Calu3 (cell line): Measurements from ENCODE around the gene PCMTD2. TPM values are rescaled to one million over a fixed set of nuclear protein-coding genes. Genes with fewer than 3 reads are reported as not detected.

ENCODE experiments used
- BruUV-seq: library from RNA; stranded (reverse); fragments of 400-500 nt; replicated peaks from 2 replicates; lab custom pipeline; 2021; lab: Mats Ljungman, UMichigan
- CTCF ChIA-PET: fragments of 300-600 bp; sonication (Branson Sonifier 250); formaldehyde crosslinking; loops from one replicate; lab custom pipeline; 2022; ENCODE audit warnings: antibody characterized with exemption; lab: Charles Lee
- DNase-seq: peaks from one replicate; pipeline ENCODE4 v3.0.0; 2022
- H3K27ac Mint-ChIP-seq: one replicate; pipeline ENCODE4 v1.8.0; 2022; ENCODE audit warnings: mixed read lengths; ENCODE audit not compliant: unreplicated experiment
- H3K27me3 Mint-ChIP-seq: one replicate; pipeline ENCODE4 v1.8.0; 2022; ENCODE audit warnings: mixed read lengths; ENCODE audit not compliant: unreplicated experiment
- H3K36me3 Mint-ChIP-seq: one replicate; pipeline ENCODE4 v1.8.0; 2022; ENCODE audit warnings: mild to moderate bottlenecking, moderate library complexity, mixed read lengths; ENCODE audit not compliant: insufficient read depth, unreplicated experiment
- H3K4me1 Mint-ChIP-seq: one replicate; pipeline ENCODE4 v1.8.0; 2022; ENCODE audit warnings: mild to moderate bottlenecking, low read depth, mixed read lengths; ENCODE audit not compliant: unreplicated experiment
- H3K4me3 Mint-ChIP-seq: one replicate; pipeline ENCODE4 v1.8.0; 2022; ENCODE audit warnings: mild to moderate bottlenecking, low read depth, moderate library complexity, mixed read lengths; ENCODE audit not compliant: unreplicated experiment
- H3K9me3 Mint-ChIP-seq: one replicate; pipeline ENCODE4 v1.8.0; 2022; ENCODE audit warnings: low read depth, mixed read lengths; ENCODE audit not compliant: unreplicated experiment
- intact Hi-C: fragments of 100-400 bp; cut with micrococcal nuclease; formaldehyde crosslinking; loops from one replicate; pipeline ENCODE4 v1.10.0; 2022; ENCODE audit not compliant: unreplicated experiment
- total RNA-seq: library from RNA; stranded (reverse); gene quantifications from 2 replicates; pipeline ENCODE4 v1.2.3, GENCODE V29; 2022
- TF ChIP-seq, protein P1 (sequence below): fragments of 200-600 bp; IDR thresholded peaks from one replicate; pipeline ENCODE4 v1.8.0; 2022; ENCODE audit warnings: antibody characterized with exemption; ENCODE audit not compliant: unreplicated experiment

PCMTD2 gene
- total RNA-seq, 1 experiment from 2014 or later, result 62.2 TPM

DNA sequence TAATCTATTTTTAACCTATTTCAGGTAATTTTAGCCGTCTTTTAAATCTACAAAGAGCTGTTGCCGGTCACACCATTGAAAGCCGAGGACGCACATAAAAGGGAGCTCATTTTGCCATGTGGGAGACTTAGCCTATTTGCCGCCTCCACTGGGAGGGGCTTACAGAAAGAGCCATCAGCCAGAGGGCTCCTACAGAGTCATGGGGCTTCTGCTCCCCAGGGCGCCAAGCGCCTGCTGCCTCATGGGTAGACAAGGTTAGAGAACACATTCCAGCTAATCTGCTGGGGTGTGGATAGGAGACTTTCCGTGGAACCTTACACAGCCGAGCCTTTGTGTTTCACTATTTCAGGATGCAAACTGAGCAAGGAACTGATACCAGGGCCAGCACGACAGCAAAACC, 12.6 kb downstream of the PCMTD2 start:
- DNase-seq, result no peak
- Mint-ChIP-seq H3K36me3 (peaks cover 8% of the 10 kb centered on the region), H3K9me3 (peaks cover 10% of the 10 kb centered on the region), H3K27me3 (no peaks in the 10 kb centered on the region), H3K4me1 (no peaks in the 10 kb centered on the region), H3K27ac (no peak overlapping the region), H3K4me3 (no peak overlapping the region)
- intact Hi-C loops, result no loop called here
- TF ChIP-seq, protein P1, sequence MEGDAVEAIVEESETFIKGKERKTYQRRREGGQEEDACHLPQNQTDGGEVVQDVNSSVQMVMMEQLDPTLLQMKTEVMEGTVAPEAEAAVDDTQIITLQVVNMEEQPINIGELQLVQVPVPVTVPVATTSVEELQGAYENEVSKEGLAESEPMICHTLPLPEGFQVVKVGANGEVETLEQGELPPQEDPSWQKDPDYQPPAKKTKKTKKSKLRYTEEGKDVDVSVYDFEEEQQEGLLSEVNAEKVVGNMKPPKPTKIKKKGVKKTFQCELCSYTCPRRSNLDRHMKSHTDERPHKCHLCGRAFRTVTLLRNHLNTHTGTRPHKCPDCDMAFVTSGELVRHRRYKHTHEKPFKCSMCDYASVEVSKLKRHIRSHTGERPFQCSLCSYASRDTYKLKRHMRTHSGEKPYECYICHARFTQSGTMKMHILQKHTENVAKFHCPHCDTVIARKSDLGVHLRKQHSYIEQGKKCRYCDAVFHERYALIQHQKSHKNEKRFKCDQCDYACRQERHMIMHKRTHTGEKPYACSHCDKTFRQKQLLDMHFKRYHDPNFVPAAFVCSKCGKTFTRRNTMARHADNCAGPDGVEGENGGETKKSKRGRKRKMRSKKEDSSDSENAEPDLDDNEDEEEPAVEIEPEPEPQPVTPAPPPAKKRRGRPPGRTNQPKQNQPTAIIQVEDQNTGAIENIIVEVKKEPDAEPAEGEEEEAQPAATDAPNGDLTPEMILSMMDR, result no peak
- no TSS peak for BruUV-seq
- CTCF ChIA-PET, result no interaction called here

GRCh38 chr20:64269604-64270411, 14.3 kb downstream of the PCMTD2 start:
- CTCF ChIA-PET, result no interaction called here
- Mint-ChIP-seq H3K36me3 (peaks cover 8% of the 10 kb centered on the region), H3K27ac (no peak overlapping the region), H3K27me3 (no peaks in the 10 kb centered on the region), H3K9me3 (peaks cover 10% of the 10 kb centered on the region), H3K4me1 (no peaks in the 10 kb centered on the region), H3K4me3 (no peak overlapping the region)
- TF ChIP-seq, protein P1, result no peak
- BruUV-seq, result no TSS peak
- intact Hi-C loops, result no loop called here
- DNase-seq, result no peak

GRCh38 chr20:64271636-64272035, 16.1 kb downstream of the PCMTD2 start:
- Mint-ChIP-seq H3K4me3 (no peak overlapping the region), H3K36me3 (peaks cover 8% of the 10 kb centered on the region), H3K27ac (no peak overlapping the region), H3K27me3 (no peaks in the 10 kb centered on the region), H3K4me1 (no peaks in the 10 kb centered on the region), H3K9me3 (peaks cover 10% of the 10 kb centered on the region)
- BruUV-seq, result no TSS peak
- intact Hi-C loops, result no loop called here
- CTCF ChIA-PET, result no interaction called here
- DNase-seq, result no peak
- TF ChIP-seq, protein P1, result no peak

DNA sequence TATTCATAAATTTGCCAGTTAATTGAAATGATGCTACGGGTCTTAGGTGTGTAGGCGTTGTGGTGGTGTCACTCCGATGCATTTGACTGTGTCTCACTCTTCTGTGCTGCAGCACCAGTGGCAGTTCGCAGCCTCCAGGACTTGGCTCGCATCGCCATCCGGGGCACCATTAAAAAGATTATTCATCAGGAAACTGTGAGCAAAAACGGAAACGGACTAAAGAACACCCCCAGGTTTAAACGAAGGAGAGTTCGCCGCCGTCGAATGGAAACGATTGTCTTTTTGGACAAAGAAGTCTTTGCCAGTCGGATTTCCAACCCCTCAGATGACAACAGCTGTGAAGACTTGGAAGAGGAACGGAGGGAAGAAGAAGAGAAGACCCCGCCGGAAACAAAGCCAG, 17.6 kb downstream of the PCMTD2 start:
- H3K36me3 Mint-ChIP-seq, result peaks cover 8% of the 10 kb centered on the region
- H3K4me3 Mint-ChIP-seq, result no peak overlapping the region
- peaks cover 10% of the 10 kb centered on the region for H3K9me3 Mint-ChIP-seq
- TF ChIP-seq, protein P1, result no peak
- no TSS peak for BruUV-seq
- no peak overlapping the region for H3K27ac Mint-ChIP-seq
- CTCF ChIA-PET, result no interaction called here
- no peak for DNase-seq
- no peaks in the 10 kb centered on the region for H3K4me1 Mint-ChIP-seq
- intact Hi-C loops, result no loop called here
- no peaks in the 10 kb centered on the region for H3K27me3 Mint-ChIP-seq
